NCI-H2196 treated with DMSO at 0.1 percent for 48 hours (cell line): ENCODE results near the gene CACNA2D3.

Experiments used
- DNase-seq: peaks from one replicate; lab custom pipeline; 2025; ENCODE audit not compliant: unreplicated experiment; lab: John Stamatoyannopoulos, UW

CACNA2D3 gene

GRCh38 chr3:54557538-54558428 lies 435.4 kb downstream of the CACNA2D3 start:
- DNase-seq = peak; percentile 29

GRCh38 chr3:54563501-54564200 lies 441.3 kb downstream of the CACNA2D3 start:
- no peak for DNase-seq

DNA sequence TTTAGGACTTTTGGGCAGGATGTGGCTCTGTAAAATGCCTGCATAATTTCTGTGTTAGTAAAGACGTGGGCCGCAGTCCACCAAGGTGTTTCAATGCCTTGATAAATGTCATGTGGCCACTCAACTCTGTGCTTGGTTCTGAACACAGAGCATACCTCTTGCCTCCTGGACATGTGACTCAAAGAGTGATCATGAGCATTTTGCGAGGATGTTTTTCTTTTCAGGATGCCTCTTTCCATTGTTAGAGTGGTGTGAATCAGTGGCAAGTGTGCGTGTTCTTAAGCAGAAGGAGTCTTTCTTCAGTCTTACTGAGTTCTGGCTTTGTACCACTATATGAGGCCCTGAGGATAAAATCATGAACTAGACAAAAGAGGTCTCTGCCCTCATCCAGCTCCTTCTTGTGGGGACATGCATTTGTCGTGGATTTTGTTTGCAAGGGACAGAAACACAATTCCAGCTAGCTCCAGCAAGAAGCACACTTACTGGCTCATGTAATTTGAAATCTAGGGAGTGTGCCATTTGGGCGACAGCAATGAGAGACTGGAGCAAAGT lies 442.1 kb downstream of the CACNA2D3 start:
- no peak for DNase-seq

- DNase-seq = no peak
Observed at GRCh38 chr3:54565956-54566355, 443.6 kb downstream of the CACNA2D3 start.

DNA sequence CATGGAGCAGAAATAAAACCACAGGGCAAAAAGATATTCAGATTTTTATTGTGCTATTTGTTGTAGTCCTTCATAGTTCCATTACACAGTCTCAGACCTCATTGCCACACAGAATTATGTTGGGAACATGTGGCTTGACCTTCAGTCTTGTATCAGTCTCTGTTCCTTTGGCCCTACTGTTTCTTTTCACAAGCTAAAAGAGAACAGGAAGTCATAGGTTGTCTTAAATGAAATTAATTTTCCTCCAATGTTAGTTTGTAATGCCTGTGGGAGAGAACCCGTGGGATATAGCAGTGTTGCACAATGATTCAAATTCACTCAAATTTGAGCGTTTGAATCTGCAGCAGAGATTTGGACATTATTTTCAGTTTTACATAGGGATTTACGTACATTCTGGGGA lies 445.6 kb downstream of the CACNA2D3 start:
- DNase-seq = no peak

DNA sequence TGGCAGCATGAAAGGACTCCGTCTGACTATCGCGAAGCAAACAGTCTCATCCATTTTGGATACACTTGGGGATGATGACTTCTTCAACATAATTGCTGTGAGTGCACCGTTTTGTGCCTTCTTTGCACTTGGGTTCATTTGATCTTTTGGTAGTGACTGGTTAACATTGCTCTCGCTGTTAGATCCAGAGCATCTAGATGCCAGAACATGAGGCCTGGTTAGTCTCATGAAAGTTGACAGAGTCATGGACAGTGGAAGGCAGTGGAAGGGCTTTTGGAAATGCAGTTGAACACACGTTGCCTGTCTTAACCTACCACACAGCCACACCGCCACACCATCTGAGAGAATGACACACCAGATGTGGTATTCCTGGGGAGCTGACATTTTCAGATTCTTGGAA lies 447.7 kb downstream of the CACNA2D3 start:
- DNase-seq = no peak

- no peak for DNase-seq
Observed at GRCh38 chr3:54572197-54572895, 450.0 kb downstream of the CACNA2D3 start.

DNA sequence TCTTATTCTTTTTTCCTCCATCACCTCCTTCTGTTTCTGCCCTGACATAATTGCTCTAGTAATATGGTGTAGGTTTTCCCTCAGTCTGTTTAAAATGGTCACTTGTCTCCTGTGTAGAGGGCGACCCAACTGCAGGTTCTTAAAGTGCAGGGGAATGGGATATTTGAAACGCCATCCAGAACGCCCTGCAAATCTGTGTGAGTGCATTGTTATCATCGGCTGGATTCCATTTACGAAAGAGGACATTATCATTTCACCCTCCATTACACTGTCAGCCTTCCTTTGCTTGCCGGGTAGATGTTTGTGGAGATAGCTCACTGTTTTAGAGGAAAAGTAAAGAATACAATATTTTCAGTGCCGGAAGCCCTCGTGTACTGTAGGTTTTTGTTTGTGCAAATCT lies 451.5 kb downstream of the CACNA2D3 start:
- no peak for DNase-seq

- DNase-seq = peak; percentile 12
Observed at GRCh38 chr3:54574906-54575617, 452.7 kb downstream of the CACNA2D3 start.

- DNase-seq = no peak
Observed at GRCh38 chr3:54575618-54575960, 453.2 kb downstream of the CACNA2D3 start.

GRCh38 chr3:54577313-54577712 lies 455.0 kb downstream of the CACNA2D3 start:
- DNase-seq = no peak

DNA sequence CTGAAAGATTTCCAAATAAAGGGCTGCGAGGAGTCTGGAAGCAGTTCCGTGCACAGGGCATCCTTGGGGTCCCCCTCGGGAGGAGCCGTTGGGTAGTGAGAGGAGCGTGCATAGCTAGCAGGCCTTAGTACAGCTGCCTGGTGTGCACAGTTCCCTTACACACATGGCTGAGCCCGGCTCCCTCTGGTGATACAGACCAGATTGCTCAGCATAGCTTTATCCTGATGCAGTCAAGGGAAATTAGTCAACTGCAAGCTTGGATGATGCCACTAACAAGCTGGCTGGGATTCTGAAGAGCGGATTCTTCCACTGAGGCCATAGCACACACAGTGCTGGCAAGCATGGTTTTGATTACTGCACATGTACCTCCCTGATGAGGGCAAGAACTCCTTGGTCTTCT lies 456.1 kb downstream of the CACNA2D3 start:
- DNase-seq = no peak

GRCh38 chr3:54580453-54580852 lies 458.1 kb downstream of the CACNA2D3 start:
- no peak for DNase-seq

DNA sequence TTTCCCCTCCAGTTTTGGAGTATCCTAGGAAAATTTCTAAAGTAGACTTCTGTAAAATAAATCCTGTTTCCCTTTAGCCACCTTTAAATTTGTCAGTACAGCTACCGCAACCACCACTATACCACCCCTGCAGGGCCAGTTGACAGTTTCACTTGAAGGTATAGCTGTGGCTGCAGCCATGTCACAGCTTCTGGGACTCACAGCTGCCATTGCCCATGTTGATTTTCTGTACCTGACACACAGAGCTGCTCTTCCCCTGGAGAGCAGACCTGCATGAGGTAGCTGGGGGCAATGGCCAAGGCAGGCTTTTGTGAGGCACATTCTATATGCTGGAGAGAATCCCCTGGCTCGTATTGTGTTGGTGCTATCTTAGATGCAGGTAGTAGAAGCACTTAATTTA lies 460.1 kb downstream of the CACNA2D3 start:
- DNase-seq = no peak

DNA sequence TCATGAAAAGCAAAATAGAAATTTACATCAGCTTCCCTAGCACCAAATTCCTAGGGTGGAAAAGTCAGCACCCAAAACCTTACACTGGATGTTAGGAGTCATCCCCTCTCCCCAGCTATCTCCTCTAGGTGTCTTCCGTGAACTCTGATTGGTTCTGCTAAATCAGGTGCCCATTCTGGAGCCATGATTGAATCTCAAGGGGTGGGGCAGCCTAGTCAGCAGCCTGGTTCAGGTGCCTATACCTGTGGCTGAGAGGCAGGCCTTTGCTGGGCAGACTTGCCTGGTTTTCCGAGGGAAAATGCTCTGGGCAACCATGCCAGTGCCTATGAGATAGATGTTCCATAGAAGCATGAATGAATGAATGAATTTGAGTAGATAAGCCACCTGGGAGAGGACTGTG lies 468.8 kb downstream of the CACNA2D3 start:
- DNase-seq = no peak

GRCh38 chr3:54593653-54594052 lies 471.3 kb downstream of the CACNA2D3 start:
- no peak for DNase-seq

DNA sequence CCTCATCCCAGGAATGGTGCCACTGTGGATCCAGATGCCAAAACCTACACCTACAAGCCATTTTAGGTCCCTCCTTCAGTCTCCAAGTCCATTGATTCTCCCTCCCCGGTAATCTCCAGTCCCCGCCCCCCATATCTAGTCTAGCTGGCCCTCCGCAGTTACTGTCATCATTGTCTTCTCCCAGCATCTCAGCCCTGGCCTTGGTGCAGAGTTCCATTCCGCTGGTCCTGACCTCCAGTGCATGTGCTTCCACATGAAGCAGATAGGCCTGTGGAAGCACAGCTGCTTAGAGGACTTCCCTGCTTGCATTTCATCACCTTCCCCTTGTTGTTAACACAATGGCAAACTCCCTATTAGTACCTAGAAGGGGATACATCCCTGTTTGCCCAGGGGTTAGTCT lies 473.7 kb downstream of the CACNA2D3 start:
- no peak for DNase-seq

GRCh38 chr3:54599716-54600115 lies 477.4 kb downstream of the CACNA2D3 start:
- no peak for DNase-seq

DNA sequence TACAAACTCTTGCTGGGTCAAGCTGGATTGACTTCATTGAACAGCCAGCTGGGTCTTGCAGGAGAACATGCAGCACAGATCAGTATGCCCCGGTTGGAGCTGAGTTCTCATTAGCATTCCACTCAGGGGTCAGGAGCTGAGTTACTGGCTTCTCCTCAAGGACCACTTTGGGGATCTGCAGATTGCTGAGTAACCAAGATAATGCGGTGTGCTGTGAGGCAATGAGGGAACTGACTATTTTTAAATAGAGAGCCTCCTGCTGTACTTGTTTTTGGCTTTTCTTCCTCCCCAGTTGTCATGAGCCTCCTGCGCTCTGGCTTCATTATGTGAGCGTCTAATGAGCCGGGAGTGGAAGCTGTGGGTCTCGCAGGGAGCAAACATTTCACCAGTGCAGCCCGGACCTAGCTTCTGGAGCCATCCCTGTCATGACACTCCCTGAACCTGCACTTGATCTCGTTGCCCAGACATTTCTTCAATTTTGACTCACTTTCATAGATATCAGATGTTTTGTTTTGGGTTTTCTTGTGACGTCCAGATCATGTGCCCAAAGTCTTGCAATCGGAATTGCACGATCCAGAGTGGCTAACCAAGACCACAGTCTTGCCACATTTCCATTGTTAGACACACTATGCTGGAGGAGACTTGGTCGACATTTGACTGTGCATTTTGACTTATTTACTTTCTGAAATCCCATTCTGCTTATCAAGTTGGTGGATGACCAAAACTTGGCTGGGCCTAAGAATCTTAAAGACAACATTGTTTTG lies 478.3 kb downstream of the CACNA2D3 start:
- DNase-seq = no peak

DNA sequence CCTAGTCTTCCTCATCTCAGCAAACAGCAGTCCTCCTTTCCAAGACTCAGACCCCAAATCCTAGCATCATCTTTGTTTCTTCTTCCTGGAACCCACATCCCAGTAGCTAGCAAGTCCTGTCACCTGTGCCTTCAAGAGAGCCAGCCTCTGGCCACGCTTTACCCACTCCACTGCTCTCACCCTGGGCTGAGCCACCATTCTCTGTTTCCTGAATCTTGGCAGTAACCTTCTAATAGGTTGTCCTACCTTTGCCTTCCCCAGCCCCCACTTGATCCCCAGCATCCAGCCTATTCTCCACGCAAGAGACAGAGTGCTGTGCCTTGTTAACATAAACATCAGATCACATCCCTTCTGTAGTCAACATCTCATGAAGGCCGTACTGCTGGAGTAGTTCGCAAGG lies 482.1 kb downstream of the CACNA2D3 start:
- no peak for DNase-seq
